PFSK-1 (cell line): ENCODE results near the gene SNTB2.

Source experiments
- FOXP2 ChIP-seq: optimal IDR thresholded peaks from 2 replicates; pipeline ENCODE3; 2011; ENCODE audit warnings: borderline replicate concordance, control low read depth, inconsistent platforms; ENCODE audit not compliant: insufficient read depth; ENCODE audit errors: extremely low read length, extremely low read depth
- POLR2AphosphoS5 ChIP-seq: IDR thresholded peaks from 2 replicates; pipeline ENCODE4 v1.6.1; 2012; ENCODE audit warnings: low read depth, mild to moderate bottlenecking, control low read depth, low read length, moderate library complexity
- SIN3A ChIP-seq: IDR thresholded peaks from 2 replicates; pipeline ENCODE4 v1.6.1; 2012; ENCODE audit warnings: mild to moderate bottlenecking, low read length, moderate library complexity, borderline replicate concordance; ENCODE audit not compliant: insufficient read depth
- TAF1 ChIP-seq: IDR thresholded peaks from 2 replicates; pipeline ENCODE4 v1.6.1; 2012; ENCODE audit warnings: low read length, control low read depth, borderline replicate concordance; ENCODE audit not compliant: insufficient read depth
- TF ChIP-seq, protein P1 (sequence below), 2 experiments: IDR thresholded peaks; 2 replicates each; pipeline versions ENCODE4 v1.6.1 to v1.8.0; 2011 to 2012; ENCODE audit warnings: low read depth in 2 of 2, low read length in 2 of 2, control low read depth in 1 of 2, inconsistent platforms in 1 of 2, mild to moderate bottlenecking in 1 of 2, moderate library complexity in 1 of 2; ENCODE audit not compliant: insufficient read depth in 1 of 2

Gene SNTB2

GRCh38 chr16:69350536-69351133 lies 163.7 kb downstream of the SNTB2 start:
- no peak for TF ChIP-seq TAF1
- TF ChIP-seq FOXP2, result no peak
- no peak for TF ChIP-seq SIN3A
- no peak for TF ChIP-seq POLR2AphosphoS5
- TF ChIP-seq, protein P1, sequence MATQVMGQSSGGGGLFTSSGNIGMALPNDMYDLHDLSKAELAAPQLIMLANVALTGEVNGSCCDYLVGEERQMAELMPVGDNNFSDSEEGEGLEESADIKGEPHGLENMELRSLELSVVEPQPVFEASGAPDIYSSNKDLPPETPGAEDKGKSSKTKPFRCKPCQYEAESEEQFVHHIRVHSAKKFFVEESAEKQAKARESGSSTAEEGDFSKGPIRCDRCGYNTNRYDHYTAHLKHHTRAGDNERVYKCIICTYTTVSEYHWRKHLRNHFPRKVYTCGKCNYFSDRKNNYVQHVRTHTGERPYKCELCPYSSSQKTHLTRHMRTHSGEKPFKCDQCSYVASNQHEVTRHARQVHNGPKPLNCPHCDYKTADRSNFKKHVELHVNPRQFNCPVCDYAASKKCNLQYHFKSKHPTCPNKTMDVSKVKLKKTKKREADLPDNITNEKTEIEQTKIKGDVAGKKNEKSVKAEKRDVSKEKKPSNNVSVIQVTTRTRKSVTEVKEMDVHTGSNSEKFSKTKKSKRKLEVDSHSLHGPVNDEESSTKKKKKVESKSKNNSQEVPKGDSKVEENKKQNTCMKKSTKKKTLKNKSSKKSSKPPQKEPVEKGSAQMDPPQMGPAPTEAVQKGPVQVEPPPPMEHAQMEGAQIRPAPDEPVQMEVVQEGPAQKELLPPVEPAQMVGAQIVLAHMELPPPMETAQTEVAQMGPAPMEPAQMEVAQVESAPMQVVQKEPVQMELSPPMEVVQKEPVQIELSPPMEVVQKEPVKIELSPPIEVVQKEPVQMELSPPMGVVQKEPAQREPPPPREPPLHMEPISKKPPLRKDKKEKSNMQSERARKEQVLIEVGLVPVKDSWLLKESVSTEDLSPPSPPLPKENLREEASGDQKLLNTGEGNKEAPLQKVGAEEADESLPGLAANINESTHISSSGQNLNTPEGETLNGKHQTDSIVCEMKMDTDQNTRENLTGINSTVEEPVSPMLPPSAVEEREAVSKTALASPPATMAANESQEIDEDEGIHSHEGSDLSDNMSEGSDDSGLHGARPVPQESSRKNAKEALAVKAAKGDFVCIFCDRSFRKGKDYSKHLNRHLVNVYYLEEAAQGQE (IDR thresholded peaks at IDR 0.05; ENCODE audit: insufficient read depth in 1 of 2, low read depth in 2 of 2, low read length in 2 of 2), result no peak

DNA sequence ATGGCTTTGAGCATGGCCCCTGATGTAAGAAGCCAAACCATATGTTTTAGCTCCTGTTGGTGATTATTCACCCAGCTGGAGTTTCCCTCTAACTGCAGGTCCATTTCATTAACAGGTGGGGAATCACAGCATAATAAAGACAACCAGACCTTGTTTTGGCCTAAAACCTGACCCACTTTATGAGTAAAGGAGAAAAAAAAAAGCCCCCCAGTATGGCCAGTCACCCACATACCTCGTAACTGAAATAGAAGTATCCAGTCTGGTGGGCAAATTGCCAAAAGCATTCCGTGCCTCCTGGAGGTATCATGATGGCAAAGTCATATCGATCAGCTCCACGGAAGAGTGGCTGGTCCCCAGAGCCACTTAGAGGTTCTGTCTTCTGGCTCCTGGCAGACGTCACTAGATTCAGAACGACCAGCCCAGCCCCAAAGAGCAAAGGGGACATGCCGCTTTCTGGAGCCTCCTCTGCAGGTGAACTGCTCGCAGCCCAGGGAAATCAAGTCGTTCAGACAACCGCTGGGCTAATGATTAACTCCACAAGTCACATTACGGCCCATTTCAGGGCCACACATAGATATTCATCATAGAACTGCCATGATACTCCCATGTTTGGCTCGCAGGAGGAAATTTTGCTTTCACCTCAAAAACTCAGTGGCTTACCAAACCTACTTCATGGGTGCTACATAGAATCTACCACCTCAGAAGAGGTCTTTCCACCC lies 164.5 kb downstream of the SNTB2 start, which contains the start of gene TMED6:
Gene TMED6 (minus strand): TSS at position 478 of the 719 bp plus-strand sequence. CDS start 33 bp downstream, at position 445.
- TF ChIP-seq, protein P1 (IDR thresholded peaks at IDR 0.05; ENCODE audit: insufficient read depth in 1 of 2, low read depth in 2 of 2, low read length in 2 of 2), result no peak
